ENCODE results near the gene OR52M1.
"Not testable (repeated sequence)": the region's sequence is repeated elsewhere in the genome, so short reads cannot be mapped to it uniquely, and the experiment has no call there.

OR52M1 gene

GRCh38 chr11:4544891-4545290 is at the start of gene OR52M1:
Gene OR52M1 (plus strand): TSS chr11:4545191. CDS start chr11:4545191, 0 bp downstream.
- DNase-seq: no peak

- no peak for DNase-seq
These were observed 49.5 kb upstream of the OR52M1 start for GRCh38 chr11:4495487-4495886.

- no peak for DNase-seq
These were observed 49.0 kb upstream of the OR52M1 start for GRCh38 chr11:4495986-4496385.

GRCh38 chr11:4496557-4497248 is 48.3 kb upstream of the OR52M1 start:
- DNase-seq: no peak

GRCh38 chr11:4508886-4509285 is 36.1 kb upstream of the OR52M1 start:
- no peak for DNase-seq

GRCh38 chr11:4511282-4512245 is 33.4 kb upstream of the OR52M1 start:
- DNase-seq: no peak

- no peak for DNase-seq
These were observed 30.8 kb upstream of the OR52M1 start for GRCh38 chr11:4514196-4514595.

- DNase-seq: no peak
These were observed 22.7 kb upstream of the OR52M1 start for GRCh38 chr11:4522339-4522738.

- no peak for DNase-seq
These were observed 22.2 kb upstream of the OR52M1 start for GRCh38 chr11:4522752-4523151.

GRCh38 chr11:4523666-4524065 is 21.3 kb upstream of the OR52M1 start:
- DNase-seq: no peak

GRCh38 chr11:4527926-4528325 is 17.1 kb upstream of the OR52M1 start:
- no peak for DNase-seq

GRCh38 chr11:4531686-4532085 is 13.3 kb upstream of the OR52M1 start:
- DNase-seq: not testable (repeated sequence)

- DNase-seq: peak in 1 of 4 experiments; percentile 16
These were observed 5.3 kb upstream of the OR52M1 start for GRCh38 chr11:4539603-4540219.

- no peak for DNase-seq
These were observed 3.9 kb upstream of the OR52M1 start for GRCh38 chr11:4541071-4541470.

GRCh38 chr11:4543561-4543960 is 1.4 kb upstream of the OR52M1 start:
- no peak for DNase-seq

GRCh38 chr11:4546878-4547277 is 1.9 kb downstream of the OR52M1 start:
- DNase-seq: no peak

GRCh38 chr11:4547416-4547815 is 2.4 kb downstream of the OR52M1 start:
- no peak for DNase-seq

- DNase-seq: no peak
These were observed 6.5 kb downstream of the OR52M1 start for GRCh38 chr11:4551346-4551979.

GRCh38 chr11:4559527-4560440 is 14.8 kb downstream of the OR52M1 start:
- no peak for DNase-seq

GRCh38 chr11:4560467-4560866 is 15.5 kb downstream of the OR52M1 start:
- DNase-seq: no peak

- no peak for DNase-seq
These were observed 20.4 kb downstream of the OR52M1 start for GRCh38 chr11:4565371-4565770.

GRCh38 chr11:4569075-4569474 is 24.1 kb downstream of the OR52M1 start:
- no peak for DNase-seq
